HFFc6 (cell line): Measurements from ENCODE around the gene PTPN6. TPM values are rescaled to one million over a fixed set of nuclear protein-coding genes. Genes with fewer than 3 reads are reported as not detected.

Experiments
- DNase-seq: peaks from one replicate; pipeline ENCODE4 v3.0.0-alpha.2; 2018
- H3K27ac Mint-ChIP-seq: 2 replicates; pipeline ENCODE4 v1.8.0; 2020; ENCODE audit warnings: mild to moderate bottlenecking, mixed read lengths
- H3K27me3 Mint-ChIP-seq: 2 replicates; pipeline ENCODE4 v1.8.0; 2021; ENCODE audit warnings: mild to moderate bottlenecking, moderate library complexity, mixed read lengths; ENCODE audit not compliant: insufficient read depth
- H3K36me3 Mint-ChIP-seq: 2 replicates; pipeline ENCODE4 v1.8.0; 2021; ENCODE audit warnings: low read depth, mixed read lengths
- H3K4me1 Mint-ChIP-seq: 2 replicates; pipeline ENCODE4 v1.8.0; 2020; ENCODE audit warnings: low read depth, mixed read lengths
- H3K4me3 Mint-ChIP-seq: 2 replicates; pipeline ENCODE4 v1.8.0; 2020; ENCODE audit warnings: mild to moderate bottlenecking, moderate library complexity, mixed read lengths
- H3K9me3 Mint-ChIP-seq: 2 replicates; pipeline ENCODE4 v1.8.0; 2020; ENCODE audit warnings: mild to moderate bottlenecking, mixed read lengths
- total RNA-seq, 6 experiments: library from RNA; stranded (reverse); fragmentation: NEBNext Ultra II Directional; extraction: Animal tissue kit (Norgen Biotek cat#: 25700); gene quantifications; 2 replicates in 1 of 6; 3 replicates in 5 of 6; pipeline ENCODE4 v1.2.3, GENCODE V29; 2021
- TF ChIP-seq, protein P1 (sequence below): fragments of 200-600 bp; sonication (generic); IDR thresholded peaks from 2 replicates; pipeline ENCODE4 v1.5.0; 2021; ENCODE audit warnings: antibody characterized with exemption, mild to moderate bottlenecking

PTPN6 gene
- total RNA-seq, 6 experiments from 2014 or later, result not detected

- H3K4me3 Mint-ChIP-seq, result peak overlapping the region; percentile 65; the same call in 1 of the 2 replicates
Observed at GRCh38 chr12:6938353-6939190, 12.6 kb upstream of the PTPN6 start.

GRCh38 chr12:6939191-6939540 is 12.0 kb upstream of the PTPN6 start:
- H3K4me3 Mint-ChIP-seq, result peak overlapping the region; percentile 27; the same call in 1 of the 2 replicates
- TF ChIP-seq, protein P1, sequence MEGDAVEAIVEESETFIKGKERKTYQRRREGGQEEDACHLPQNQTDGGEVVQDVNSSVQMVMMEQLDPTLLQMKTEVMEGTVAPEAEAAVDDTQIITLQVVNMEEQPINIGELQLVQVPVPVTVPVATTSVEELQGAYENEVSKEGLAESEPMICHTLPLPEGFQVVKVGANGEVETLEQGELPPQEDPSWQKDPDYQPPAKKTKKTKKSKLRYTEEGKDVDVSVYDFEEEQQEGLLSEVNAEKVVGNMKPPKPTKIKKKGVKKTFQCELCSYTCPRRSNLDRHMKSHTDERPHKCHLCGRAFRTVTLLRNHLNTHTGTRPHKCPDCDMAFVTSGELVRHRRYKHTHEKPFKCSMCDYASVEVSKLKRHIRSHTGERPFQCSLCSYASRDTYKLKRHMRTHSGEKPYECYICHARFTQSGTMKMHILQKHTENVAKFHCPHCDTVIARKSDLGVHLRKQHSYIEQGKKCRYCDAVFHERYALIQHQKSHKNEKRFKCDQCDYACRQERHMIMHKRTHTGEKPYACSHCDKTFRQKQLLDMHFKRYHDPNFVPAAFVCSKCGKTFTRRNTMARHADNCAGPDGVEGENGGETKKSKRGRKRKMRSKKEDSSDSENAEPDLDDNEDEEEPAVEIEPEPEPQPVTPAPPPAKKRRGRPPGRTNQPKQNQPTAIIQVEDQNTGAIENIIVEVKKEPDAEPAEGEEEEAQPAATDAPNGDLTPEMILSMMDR, result no peak
- peaks cover 41% of the 10 kb centered on the region for H3K36me3 Mint-ChIP-seq
- H3K4me1 Mint-ChIP-seq, result peaks cover 55% of the 10 kb centered on the region
- peak overlapping the region; percentile 77 for H3K27ac Mint-ChIP-seq
- H3K27me3 Mint-ChIP-seq, result peaks cover 19% of the 10 kb centered on the region
- DNase-seq, result no peak
- peaks cover 5% of the 10 kb centered on the region; the same call in 1 of the 2 replicates for H3K9me3 Mint-ChIP-seq

More at GRCh38 chr12:6938353-6939190, 12.6 kb upstream of the PTPN6 start:
- no peak for DNase-seq
- H3K36me3 Mint-ChIP-seq, result peaks cover 47% of the 10 kb centered on the region
- peaks cover 55% of the 10 kb centered on the region for H3K4me1 Mint-ChIP-seq
- H3K27me3 Mint-ChIP-seq, result peaks cover 13% of the 10 kb centered on the region
- peaks cover 2% of the 10 kb centered on the region; the same call in 1 of the 2 replicates for H3K9me3 Mint-ChIP-seq
- H3K27ac Mint-ChIP-seq, result peak overlapping the region; percentile 84
- TF ChIP-seq, protein P1, result peak; percentile 34

DNA sequence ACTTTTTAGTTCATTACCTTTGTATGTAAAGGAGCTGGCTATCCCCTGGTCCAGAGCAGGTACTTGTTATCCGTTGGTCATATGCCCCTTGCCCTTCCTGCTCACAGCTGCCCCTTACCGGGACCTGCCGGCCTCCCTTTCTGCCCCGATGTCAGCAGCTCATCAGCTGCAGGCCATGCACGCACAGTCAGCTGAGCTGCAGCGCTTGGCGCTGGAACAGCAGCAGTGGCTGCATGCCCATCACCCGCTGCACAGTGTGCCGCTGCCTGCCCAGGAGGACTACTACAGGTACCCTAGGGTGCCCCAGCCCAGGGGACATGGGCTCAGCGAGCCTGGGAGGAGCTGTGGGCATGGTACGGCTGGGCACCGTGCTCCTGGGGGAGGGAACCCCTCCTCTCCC is 9.9 kb upstream of the PTPN6 start:
- peaks cover 51% of the 10 kb centered on the region for H3K4me1 Mint-ChIP-seq
- TF ChIP-seq, protein P1, result no peak
- no peak overlapping the region for H3K27ac Mint-ChIP-seq
- DNase-seq, result no peak
- H3K27me3 Mint-ChIP-seq, result peaks cover 27% of the 10 kb centered on the region
- no peak overlapping the region for H3K4me3 Mint-ChIP-seq
- H3K9me3 Mint-ChIP-seq, result peaks cover 9% of the 10 kb centered on the region; the same call in 1 of the 2 replicates
- H3K36me3 Mint-ChIP-seq, result peaks cover 27% of the 10 kb centered on the region

- Mint-ChIP-seq H3K9me3 (peaks cover 9% of the 10 kb centered on the region; the same call in 1 of the 2 replicates), H3K36me3 (peaks cover 23% of the 10 kb centered on the region), H3K27ac (no peak overlapping the region), H3K27me3 (peaks cover 27% of the 10 kb centered on the region), H3K4me3 (no peak overlapping the region), H3K4me1 (peaks cover 51% of the 10 kb centered on the region)
- TF ChIP-seq, protein P1, result no peak
- DNase-seq, result no peak
Observed at GRCh38 chr12:6941782-6942181, 9.4 kb upstream of the PTPN6 start.

DNA sequence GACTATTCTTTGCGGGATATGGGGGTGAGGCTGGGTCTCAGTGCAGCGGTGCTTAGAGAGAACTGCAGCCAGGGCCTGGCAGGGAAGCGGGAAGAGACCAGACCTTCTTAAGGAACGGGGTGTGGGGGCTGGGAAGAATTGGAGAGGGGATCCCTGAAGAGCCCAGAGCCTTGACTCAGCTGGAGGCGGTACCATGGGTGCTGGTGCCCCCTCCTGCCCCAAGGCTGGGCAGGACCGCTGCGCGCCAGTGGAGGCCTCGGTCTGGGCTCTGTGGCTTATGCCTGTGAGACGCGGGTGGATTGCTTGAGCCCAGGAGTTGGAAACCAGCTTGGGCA is 8.9 kb upstream of the PTPN6 start:
- TF ChIP-seq, protein P1, result no peak
- peaks cover 26% of the 10 kb centered on the region for H3K36me3 Mint-ChIP-seq
- H3K4me3 Mint-ChIP-seq, result peak overlapping the region; percentile 53; the same call in 1 of the 2 replicates
- peak overlapping the region; percentile 100 for H3K27ac Mint-ChIP-seq
- H3K4me1 Mint-ChIP-seq, result peaks cover 51% of the 10 kb centered on the region
- peaks cover 9% of the 10 kb centered on the region; the same call in 1 of the 2 replicates for H3K9me3 Mint-ChIP-seq
- DNase-seq, result no peak
- H3K27me3 Mint-ChIP-seq, result peaks cover 27% of the 10 kb centered on the region
